ENCODE data around the gene RAPGEF5.

DNA sequence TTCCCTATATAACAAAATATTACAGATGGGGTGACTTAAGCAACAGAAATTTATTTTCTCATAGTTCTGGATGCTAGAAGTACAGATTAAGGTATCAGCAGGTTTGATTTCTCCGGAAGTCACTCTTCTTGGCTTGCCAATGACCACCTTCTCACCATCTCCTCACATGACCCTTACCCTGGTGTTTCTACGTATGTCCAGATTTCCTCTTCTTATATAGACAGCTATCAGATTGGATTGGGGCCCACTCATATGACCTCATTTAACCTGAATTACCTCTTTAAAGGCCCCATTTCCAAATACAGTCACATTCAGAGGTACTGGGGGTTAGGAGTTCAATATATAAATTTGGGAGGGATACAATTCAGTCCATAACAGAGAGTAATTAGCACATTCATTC, 17.0 kb upstream of the RAPGEF5 start:
- no peak for TF ChIP-seq POLR2A (IDR thresholded peaks at IDR 0.05)
- TF ChIP-seq, protein P1, sequence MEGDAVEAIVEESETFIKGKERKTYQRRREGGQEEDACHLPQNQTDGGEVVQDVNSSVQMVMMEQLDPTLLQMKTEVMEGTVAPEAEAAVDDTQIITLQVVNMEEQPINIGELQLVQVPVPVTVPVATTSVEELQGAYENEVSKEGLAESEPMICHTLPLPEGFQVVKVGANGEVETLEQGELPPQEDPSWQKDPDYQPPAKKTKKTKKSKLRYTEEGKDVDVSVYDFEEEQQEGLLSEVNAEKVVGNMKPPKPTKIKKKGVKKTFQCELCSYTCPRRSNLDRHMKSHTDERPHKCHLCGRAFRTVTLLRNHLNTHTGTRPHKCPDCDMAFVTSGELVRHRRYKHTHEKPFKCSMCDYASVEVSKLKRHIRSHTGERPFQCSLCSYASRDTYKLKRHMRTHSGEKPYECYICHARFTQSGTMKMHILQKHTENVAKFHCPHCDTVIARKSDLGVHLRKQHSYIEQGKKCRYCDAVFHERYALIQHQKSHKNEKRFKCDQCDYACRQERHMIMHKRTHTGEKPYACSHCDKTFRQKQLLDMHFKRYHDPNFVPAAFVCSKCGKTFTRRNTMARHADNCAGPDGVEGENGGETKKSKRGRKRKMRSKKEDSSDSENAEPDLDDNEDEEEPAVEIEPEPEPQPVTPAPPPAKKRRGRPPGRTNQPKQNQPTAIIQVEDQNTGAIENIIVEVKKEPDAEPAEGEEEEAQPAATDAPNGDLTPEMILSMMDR (IDR thresholded peaks at IDR 0.05), result no peak
